Right renal pelvis (tissue), 4 donors: ENCODE data around the gene BPGM. TPM values are rescaled to one million over a fixed set of nuclear protein-coding genes. Genes with fewer than 3 reads are reported as not detected.
"Not testable (repeated sequence)": the region's sequence is repeated elsewhere in the genome, so short reads cannot be mapped to it uniquely, and the experiment has no call there.

ENCODE experiments used
- DNase-seq, 4 donors: peaks; one replicate each; pipeline ENCODE4 v3.0.0-alpha.2; 2013; ENCODE audit warnings: low read depth in 4 of 4, low spot score in 3 of 4, missing footprints in 1 of 4
- polyA plus RNA-seq, 4 donors: library from polyadenylated mRNA; unstranded; fragments of 120-200 nt; gene quantifications; one replicate each; pipeline ENCODE4 v1.2.1, GENCODE V29; 2013; ENCODE audit not compliant: insufficient read length in 4 of 4

BPGM gene
- polyA plus RNA-seq, 4 donors: 42.9 to 50.2 (median 49.2) TPM

- DNase-seq: no peak
Observed at GRCh38 chr7:134662166-134662870, 15.7 kb downstream of the BPGM start.

- DNase-seq: no peak
Observed at GRCh38 chr7:134662871-134663205, 16.2 kb downstream of the BPGM start.

- not testable (repeated sequence) for DNase-seq
Observed at GRCh38 chr7:134665045-134665444, 18.4 kb downstream of the BPGM start.

GRCh38 chr7:134667899-134668298, 21.2 kb downstream of the BPGM start:
- no peak for DNase-seq

GRCh38 chr7:134669388-134669787, 22.7 kb downstream of the BPGM start:
- DNase-seq: no peak

- no peak for DNase-seq
Observed at GRCh38 chr7:134669845-134670373, 23.3 kb downstream of the BPGM start.

- no peak for DNase-seq
Observed at GRCh38 chr7:134671609-134672008, 25.0 kb downstream of the BPGM start.

- DNase-seq: no peak
Observed at GRCh38 chr7:134674424-134674823, 27.8 kb downstream of the BPGM start.

- no peak for DNase-seq
Observed at GRCh38 chr7:134676743-134677142, 30.1 kb downstream of the BPGM start.

- DNase-seq: no peak
Observed at GRCh38 chr7:134678115-134678514, 31.5 kb downstream of the BPGM start.

- DNase-seq: no peak
Observed at GRCh38 chr7:134679006-134679405, 32.4 kb downstream of the BPGM start.

- DNase-seq: no peak
Observed at GRCh38 chr7:134684165-134684564, 37.5 kb downstream of the BPGM start.

- no peak for DNase-seq
Observed at GRCh38 chr7:134685250-134685649, 38.6 kb downstream of the BPGM start.

- no peak for DNase-seq
Observed at GRCh38 chr7:134686786-134687185, 40.1 kb downstream of the BPGM start.

GRCh38 chr7:134689550-134689949, 42.9 kb downstream of the BPGM start:
- not testable (repeated sequence) for DNase-seq

GRCh38 chr7:134690016-134690415, 43.4 kb downstream of the BPGM start:
- no peak for DNase-seq

GRCh38 chr7:134690614-134691504, 44.2 kb downstream of the BPGM start:
- DNase-seq: no peak

- no peak for DNase-seq
Observed at GRCh38 chr7:134691546-134692343, 45.1 kb downstream of the BPGM start.

GRCh38 chr7:134692344-134692705, 45.7 kb downstream of the BPGM start:
- no peak for DNase-seq

GRCh38 chr7:134693256-134693655, 46.6 kb downstream of the BPGM start:
- DNase-seq: no peak

- DNase-seq: no peak
Observed at GRCh38 chr7:134694299-134694698, 47.6 kb downstream of the BPGM start.
